K562 (cell line): ENCODE measurements around the gene BRME1. TPM values are rescaled to one million over a fixed set of nuclear protein-coding genes. Genes with fewer than 3 reads are reported as not detected.

ENCODE experiments used
- ATAC-seq: fragments of 200-7000 bp; cut with Tn5 transposase; 3 replicates; pipeline ENCODE4 v1.9.1; 2020; ENCODE audit warnings: moderate library complexity
- BruUV-seq: library from RNA; stranded (reverse); fragments of 400-500 nt; replicated peaks from 2 replicates; lab custom pipeline; 2021; lab: Mats Ljungman, UMichigan
- CTCF ChIA-PET: fragments of 300-600 bp; formaldehyde crosslinking; extraction: SDS; loops from one replicate; lab custom pipeline; 2021; ENCODE audit warnings: low intra/inter-chr PET ratio; lab: Yijun Ruan, JAX
- POLR2A ChIA-PET: fragments of 300-600, 350-650 bp; sonication (Branson Sonifier 250); formaldehyde crosslinking; extraction: SDS; loops from one replicate; lab custom pipeline; 2021; ENCODE audit warnings: antibody characterized with exemption, inconsistent platforms; lab: Yijun Ruan, JAX
- DNase-seq, 4 experiments: peaks; one replicate each; pipeline versions ENCODE4 v3.0.0 to v3.0.0-alpha.2; 2011 to 2018; ENCODE audit warnings: low spot score in 3 of 4, mixed read lengths in 3 of 4; ENCODE audit errors: extremely low read depth in 1 of 4
- FAIRE-seq: peaks from 2 replicates; lab custom pipeline; 2011; peaks lifted over from hg19 to GRCh38; lab: Jason Lieb, UNC
- H2AFZ ChIP-seq: 2 replicates; pipeline ENCODE4 v1.6.0; 2011; ENCODE audit warnings: low read depth, low read length, control low read depth, inconsistent platforms
- H3K27ac ChIP-seq: fragments of 200-600 bp; 3 replicates; pipeline ENCODE4 v1.8.0; 2011; ENCODE audit warnings: low read depth, mild to moderate bottlenecking, control low read depth, inconsistent platforms, low read length, moderate library complexity, mixed read lengths; ENCODE audit errors: extremely low read depth
- H3K27me3 ChIP-seq, 2 experiments: fragments of 300-600 bp in 1 of 2; 2 replicates in 1 of 2; 3 replicates in 1 of 2; pipeline versions ENCODE4 v1.6.0 to v1.8.0; 2011; ENCODE audit warnings: inconsistent platforms in 2 of 2, low read length in 2 of 2, mild to moderate bottlenecking in 1 of 2, mixed read lengths in 1 of 2, moderate library complexity in 1 of 2; ENCODE audit not compliant: control insufficient read depth in 2 of 2, insufficient read depth in 2 of 2
- H3K36me3 ChIP-seq: fragments of 300-600 bp; 3 replicates; pipeline ENCODE4 v1.8.0; 2011; ENCODE audit warnings: mild to moderate bottlenecking, low read length, inconsistent platforms; ENCODE audit not compliant: control insufficient read depth, insufficient read depth
- H3K4me1 ChIP-seq, 2 experiments: fragments of 200-600 bp in 1 of 2; replicated peaks in 1 of 2; 2 replicates in 1 of 2; 3 replicates in 1 of 2; pipeline versions ENCODE4 v1.5.1 to v1.8.0; 2011; ENCODE audit warnings: inconsistent platforms in 2 of 2, low read length in 2 of 2, mild to moderate bottlenecking in 1 of 2, mixed read lengths in 1 of 2, moderate library complexity in 1 of 2; ENCODE audit not compliant: control insufficient read depth in 2 of 2, insufficient read depth in 2 of 2
- H3K4me2 ChIP-seq: 2 replicates; pipeline ENCODE4 v1.6.1; 2011; ENCODE audit warnings: low read length, control low read depth, inconsistent platforms, mixed read lengths; ENCODE audit not compliant: insufficient read depth
- H3K4me3 ChIP-seq: fragments of 200-600 bp; sonication (generic), shearing (Covaris generic); 2 replicates; pipeline ENCODE4 v1.5.1; 2016; ENCODE audit warnings: control low read depth, inconsistent platforms
- H3K79me2 ChIP-seq: fragments of 200-600 bp; 3 replicates; pipeline ENCODE4 v1.8.0; 2011; ENCODE audit warnings: low read length, inconsistent platforms; ENCODE audit not compliant: control insufficient read depth, insufficient read depth
- H3K9ac ChIP-seq, 2 experiments: 2 replicates each; pipeline versions ENCODE4 v1.6.0 to v1.6.1; 2011; ENCODE audit warnings: low read depth in 2 of 2, low read length in 2 of 2, control low read depth in 1 of 2, inconsistent platforms in 1 of 2, mild to moderate bottlenecking in 1 of 2, mixed read lengths in 1 of 2; ENCODE audit not compliant: insufficient read depth in 1 of 2
- H3K9me1 ChIP-seq: one replicate; pipeline ENCODE4 v1.6.0; 2011; ENCODE audit warnings: inconsistent platforms, mild to moderate bottlenecking, low read length, moderate library complexity; ENCODE audit not compliant: control insufficient read depth, insufficient read depth
- H3K9me3 ChIP-seq: replicated peaks from 2 replicates; pipeline ENCODE4 v1.5.1; 2011; ENCODE audit warnings: low read depth, low read length, inconsistent platforms; ENCODE audit not compliant: control insufficient read depth, insufficient read depth
- H4K20me1 ChIP-seq: replicated peaks from 2 replicates; pipeline ENCODE4 v1.6.1; 2011; ENCODE audit warnings: low read length, inconsistent platforms, mixed read lengths; ENCODE audit not compliant: control insufficient read depth, insufficient read depth
- ASH1L ChIP-seq: fragments of 450-650 bp; IDR thresholded peaks from 2 replicates; pipeline ENCODE4 v1.6.1; 2018; ENCODE audit warnings: borderline replicate concordance, mild to moderate bottlenecking, low read depth; ENCODE audit not compliant: partially characterized antibody
- CREB1 ChIP-seq, 2 experiments: sonication (generic) in 1 of 2; formaldehyde crosslinking in 1 of 2; IDR thresholded peaks; 2 replicates each; pipeline versions ENCODE4 v1.6.1 to v1.8.0; 2012 to 2022; ENCODE audit warnings: inconsistent platforms in 1 of 2, mild to moderate bottlenecking in 1 of 2, missing genetic modification reagents in 1 of 2, moderate library complexity in 1 of 2
- NBN ChIP-seq: fragments of 450-650 bp; IDR thresholded peaks from 2 replicates; pipeline ENCODE4 v1.6.1; 2016; ENCODE audit warnings: low read depth, mild to moderate bottlenecking
- NFIX ChIP-seq: fragments of 250-450 bp; sonication (Bioruptor Pico); IDR thresholded peaks from 2 replicates; pipeline ENCODE4 v1.4.0; 2020; ENCODE audit warnings: low read depth, mild to moderate bottlenecking, moderate library complexity
- PREB ChIP-seq: sonication (generic); formaldehyde crosslinking; IDR thresholded peaks from 2 replicates; pipeline ENCODE4 v1.8.1; 2023; ENCODE audit warnings: mild to moderate bottlenecking, missing genetic modification reagents
- TCF7L2 ChIP-seq: fragments of 150-350 bp; IDR thresholded peaks from 2 replicates; pipeline ENCODE4 v1.6.1; 2016; ENCODE audit warnings: low read depth, mild to moderate bottlenecking, low read length, moderate library complexity
- ZBTB12 ChIP-seq: fragments of 250-450 bp; sonication (Bioruptor Pico); IDR thresholded peaks from 2 replicates; pipeline ENCODE4 v1.4.0; 2020
- ZHX1 ChIP-seq: fragments of 150-350 bp; conservative IDR thresholded peaks from 2 replicates; pipeline ENCODE4 v1.6.1; 2014; ENCODE audit warnings: low read length
- ZNF398 ChIP-seq: fragments of 250-450 bp; sonication (Bioruptor Pico); IDR thresholded peaks from 2 replicates; pipeline ENCODE4 v1.8.0; 2021; ENCODE audit warnings: moderate library complexity, mild to moderate bottlenecking, inconsistent platforms
- ZNF699 ChIP-seq: fragments of 250-450 bp; sonication (Bioruptor Pico); IDR thresholded peaks from 2 replicates; pipeline ENCODE4 v1.8.0; 2021; ENCODE audit warnings: mild to moderate bottlenecking, moderate library complexity; ENCODE audit not compliant: insufficient replicate concordance
- WGBS: fragments of 100-300 bp; shearing (Covaris generic); methylation state at CpG from one replicate; pipeline ENCODE4 v1.1.6; 2016; ENCODE audit warnings: low coverage, mixed read lengths; ENCODE audit not compliant: insufficient coverage; ENCODE audit errors: missing lambda C conversion rate; 5-methylcytosine and 5-hydroxymethylcytosine counted together
- in situ Hi-C: fragments of 300-500 bp; cut with MboI; formaldehyde crosslinking; loops from 4 replicates; pipeline ENCODE4 v1.15.0; 2018; ENCODE audit warnings: inconsistent platforms, mixed read lengths
- intact Hi-C: fragments of 100-400 bp; cut with micrococcal nuclease; formaldehyde crosslinking; loops from 2 replicates; pipeline ENCODE4 v1.14.2; 2022
- polyA plus RNA-seq, 8 experiments: library from polyadenylated mRNA; depleted of rRNA in 4 of 8; stranded (reverse) in 5 of 8; unstranded in 3 of 8; fragments of >200 nt; fragmentation: Nextera tagmentation in 2 of 8; fragmentation: Illumina TruSeq in 1 of 8; extraction: Ambion mirVana in 2 of 8; extraction: Trizol in 1 of 8; gene quantifications; 2 replicates each; pipeline versions ENCODE4 v1.2.1 to v1.2.3, GENCODE V29; 2011 to 2014; ENCODE audit warnings: inconsistent platforms in 1 of 8, missing spikeins in 1 of 8
- total RNA-seq, 7 experiments: library from RNA; depleted of rRNA in 6 of 7; stranded (reverse); fragments of >200 nt in 6 of 7; fragmentation: Illumina TruSeq in 2 of 7; extraction: Trizol in 2 of 7; gene quantifications; 2 replicates each; pipeline versions ENCODE4 v1.2.1 to v1.2.3, GENCODE V29; 2011 to 2021; ENCODE audit warnings: low replicate concordance in 1 of 7

The BRME1 gene
- total and polyA plus RNA-seq, 9 of the 15 experiments (the other 6 are each of a cell fraction or from before 2014, with no cell fraction given), result 0.75 to 6.1 (median 3.6) TPM

GRCh38 chr19:13870873-13871272, 35.0 kb downstream of the BRME1 start (continued):
- TF ChIP-seq TCF7L2 (no peak), PREB (no peak), NBN (no peak), ZNF699 (CRISPR knock-in tag) (no peak), ASH1L (no peak), ZHX1 (no peak)

- 28% methylated on average over 10 of the region's 13 CpGs for WGBS
- ChIA-PET POLR2A (no interaction called here), CTCF (no interaction called here)
- ATAC-seq, result no peak
- Histone ChIP-seq H3K4me2 (no peak overlapping the region), H3K27me3 (peaks cover 12 to 23% of the 10 kb centered on the region in 2 experiments; a peak in 4 of 5 replicates), H3K9ac (no peak overlapping the region), H3K27ac (no peak overlapping the region), H3K79me2 (no peaks in the 10 kb centered on the region), H3K4me3 (no peak overlapping the region), H3K36me3 (no peaks in the 10 kb centered on the region), H4K20me1 (peaks cover 5% of the 10 kb centered on the region; the same call in 1 of the 2 replicates), H3K9me3 (no peaks in the 10 kb centered on the region; the same call in 1 of the 2 replicates), H2AFZ (no peak overlapping the region), H3K4me1 (peaks cover 6 to 36% of the 10 kb centered on the region in 2 experiments), H3K9me1 (no peaks in the 10 kb centered on the region)
- in situ Hi-C loops (no loop called here), intact Hi-C loops (no loop called here)
- no peak for FAIRE-seq
- BruUV-seq, result no TSS peak
- DNase-seq, result no peak
- TF ChIP-seq ZNF398 (CRISPR knock-in tag), result no peak
- TF ChIP-seq NFIX (CRISPR knock-in tag), result no peak
- no peak for TF ChIP-seq CREB1 (IDR thresholded peaks at IDR 0.05)
- no peak for TF ChIP-seq CREB1 (CRISPR knock-in tag; IDR thresholded peaks at IDR 0.05)
- no peak for TF ChIP-seq ZBTB12 (CRISPR knock-in tag)
These were observed 36.6 kb downstream of the BRME1 start for GRCh38 chr19:13869281-13869680.
